ENCODE measurements around the gene PGBD5.

The PGBD5 gene

GRCh38 chr1:230376296-230376695 lies 49.8 kb downstream of the PGBD5 start:
- no peak for DNase-seq (ENCODE audit: low read depth in 2 of 2)

GRCh38 chr1:230375780-230376179 lies 50.4 kb downstream of the PGBD5 start:
- DNase-seq (ENCODE audit: low read depth in 2 of 2), result no peak

GRCh38 chr1:230375147-230375546 lies 51.0 kb downstream of the PGBD5 start:
- DNase-seq (ENCODE audit: low read depth in 2 of 2), result no peak

DNA sequence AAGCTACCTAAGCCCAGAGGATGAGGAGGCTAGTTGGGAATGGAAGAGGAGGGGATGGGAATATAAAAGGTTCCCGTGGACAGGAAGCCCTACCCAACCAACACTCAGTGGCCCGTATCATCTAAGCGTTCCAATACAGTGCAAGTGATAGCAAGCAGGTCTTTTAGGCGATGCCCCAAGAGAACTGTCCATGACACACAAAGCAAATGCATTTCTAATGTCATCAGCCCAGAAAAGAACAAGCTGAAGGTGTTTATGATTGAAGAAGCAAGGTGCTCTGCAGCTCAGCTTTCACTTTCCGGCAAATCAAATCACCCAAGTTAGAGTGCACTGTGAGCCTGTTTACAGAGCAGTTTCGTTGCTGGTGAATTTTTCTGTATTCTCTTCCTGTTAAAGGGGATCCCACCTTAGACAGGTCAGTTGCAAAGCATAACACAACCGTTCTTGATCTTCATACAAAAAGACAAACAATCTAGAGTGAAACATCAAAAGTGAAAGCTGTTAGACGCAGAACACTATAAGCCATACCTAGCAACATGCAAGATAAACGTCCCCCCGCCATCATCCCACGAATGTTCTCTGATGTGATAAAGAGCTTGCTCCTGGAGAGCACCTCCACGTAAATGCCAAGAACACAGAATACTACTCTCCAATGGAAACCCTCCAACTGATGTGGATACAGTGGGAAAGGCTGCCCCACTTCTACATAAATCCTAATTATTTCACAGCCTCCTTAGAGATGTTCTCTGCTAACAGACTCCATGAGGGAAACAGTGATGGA lies 54.0 kb downstream of the PGBD5 start:
- no peak for DNase-seq (ENCODE audit: low read depth in 2 of 2)

- no peak for DNase-seq (ENCODE audit: low read depth in 2 of 2)
These were observed 56.0 kb downstream of the PGBD5 start for GRCh38 chr1:230370109-230370508.

DNA sequence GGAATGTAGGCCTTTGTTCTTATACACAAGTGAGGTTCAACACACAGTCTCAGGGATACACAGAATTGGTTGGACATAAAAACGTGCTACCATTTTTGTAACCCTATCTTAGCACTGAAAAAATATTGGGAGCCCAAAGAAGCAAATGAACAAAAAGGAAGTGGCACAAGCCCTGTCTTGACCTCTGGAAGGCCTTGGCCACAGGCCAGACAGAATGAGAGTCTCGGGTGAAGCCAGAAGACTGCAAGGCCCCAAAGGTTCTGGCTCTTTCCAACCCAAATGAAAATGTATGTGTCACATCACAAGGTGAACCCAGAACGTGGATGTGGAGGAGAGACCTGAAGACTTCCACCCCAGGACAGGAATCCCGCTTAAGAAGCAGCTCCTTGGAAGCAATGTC lies 57.3 kb downstream of the PGBD5 start:
- DNase-seq (ENCODE audit: low read depth in 2 of 2), result no peak

DNA sequence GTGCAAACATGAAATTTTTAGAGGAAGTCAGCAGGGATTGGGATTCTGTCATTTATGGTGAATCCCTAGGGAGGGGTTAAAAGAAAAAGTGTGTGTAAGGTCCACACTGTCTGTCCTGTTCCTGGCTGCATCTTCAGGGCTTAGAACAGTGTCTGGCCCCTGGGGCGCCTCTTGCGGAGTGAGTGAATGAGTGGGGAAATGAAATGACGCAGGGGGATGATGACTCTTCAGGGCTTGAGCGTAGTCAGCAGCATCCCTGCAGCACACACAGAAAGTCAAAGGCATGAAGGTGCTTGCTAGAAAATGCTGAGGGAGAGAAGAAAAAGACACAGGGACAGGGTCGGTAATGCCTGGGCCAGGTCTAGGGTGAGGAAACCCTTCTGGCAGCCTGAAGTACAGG lies 57.8 kb downstream of the PGBD5 start:
- DNase-seq (ENCODE audit: low read depth in 2 of 2), result no peak

- no peak for DNase-seq (ENCODE audit: low read depth in 2 of 2)
These were observed 59.6 kb downstream of the PGBD5 start for GRCh38 chr1:230366504-230366915.

DNA sequence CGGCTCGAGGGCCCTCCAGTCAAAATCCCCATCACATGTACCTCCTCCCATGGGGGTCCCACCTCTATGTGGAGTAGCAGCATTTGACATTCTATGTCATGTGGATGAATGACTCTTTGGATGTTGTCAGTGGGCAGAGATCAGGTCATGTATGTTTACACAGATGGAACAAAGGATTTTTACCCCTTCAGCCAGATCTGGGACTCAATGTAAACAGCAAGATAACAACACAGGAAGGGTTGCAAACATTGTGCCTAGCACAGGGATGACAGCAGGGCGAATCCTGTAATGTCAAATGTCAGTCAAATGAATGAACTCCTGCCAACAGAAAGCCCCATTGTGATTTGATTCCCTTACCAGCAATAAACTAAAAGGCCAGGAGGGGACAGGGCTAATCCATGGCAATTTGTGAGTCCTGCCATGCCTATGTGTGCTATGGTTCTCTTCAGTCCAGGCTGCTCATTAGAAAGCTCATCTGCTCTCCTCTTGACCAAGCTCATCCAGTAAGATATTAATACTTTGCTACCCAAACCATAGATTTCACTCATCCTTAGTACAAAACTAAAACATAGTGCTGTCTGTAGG lies 60.3 kb downstream of the PGBD5 start:
- no peak for DNase-seq (ENCODE audit: low read depth in 2 of 2)

GRCh38 chr1:230362949-230363348 lies 63.2 kb downstream of the PGBD5 start:
- DNase-seq (ENCODE audit: low read depth in 2 of 2), result no peak

GRCh38 chr1:230361941-230362340 lies 64.2 kb downstream of the PGBD5 start:
- DNase-seq (ENCODE audit: low read depth in 2 of 2), result no peak

GRCh38 chr1:230359992-230360668 lies 66.0 kb downstream of the PGBD5 start:
- no peak for DNase-seq (ENCODE audit: low read depth in 2 of 2)

GRCh38 chr1:230356869-230357794 lies 69.0 kb downstream of the PGBD5 start:
- DNase-seq (ENCODE audit: low read depth in 2 of 2), result no peak

DNA sequence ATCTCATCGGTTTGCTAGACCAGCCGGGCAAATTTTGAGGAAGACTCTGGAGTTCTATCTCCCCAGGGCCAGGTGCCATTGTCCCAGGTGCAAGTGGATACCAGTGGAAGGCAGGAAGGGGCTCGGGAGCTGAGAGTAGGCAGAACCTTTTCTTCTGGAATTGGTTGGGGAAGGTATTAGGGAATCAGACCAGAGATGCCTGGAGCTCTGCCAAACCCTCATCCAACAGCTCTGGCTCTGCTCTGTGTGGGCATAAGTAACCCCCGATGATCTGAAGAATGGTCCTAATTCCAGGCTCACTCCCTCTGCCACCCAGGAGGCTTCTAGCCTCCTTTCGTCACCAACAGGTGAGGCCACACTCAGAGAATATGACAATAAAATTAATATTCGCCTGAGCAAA lies 69.9 kb downstream of the PGBD5 start:
- no peak for DNase-seq (ENCODE audit: low read depth in 2 of 2)

DNA sequence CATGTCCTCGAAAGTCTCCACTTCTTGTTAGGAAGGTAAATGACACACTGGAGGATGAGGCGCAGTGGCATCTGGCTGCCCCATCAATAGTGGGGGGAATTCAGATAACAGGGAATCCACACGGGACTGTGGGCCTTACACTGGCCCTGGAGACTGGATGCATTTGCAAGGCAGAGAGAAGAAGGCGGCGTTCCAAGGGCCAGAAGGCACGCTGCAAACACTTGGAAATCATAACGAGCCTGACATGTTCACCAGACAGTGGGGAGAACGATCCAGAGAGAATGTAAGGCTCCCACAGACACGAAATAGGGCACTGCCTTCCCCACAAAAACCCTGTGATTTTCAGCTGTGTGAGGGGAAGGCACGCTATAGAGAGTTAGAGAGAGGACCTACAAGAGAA lies 70.5 kb downstream of the PGBD5 start:
- DNase-seq (ENCODE audit: low read depth in 2 of 2), result no peak

- DNase-seq (ENCODE audit: low read depth in 2 of 2), result no peak
These were observed 71.0 kb downstream of the PGBD5 start for GRCh38 chr1:230355128-230355527.

DNA sequence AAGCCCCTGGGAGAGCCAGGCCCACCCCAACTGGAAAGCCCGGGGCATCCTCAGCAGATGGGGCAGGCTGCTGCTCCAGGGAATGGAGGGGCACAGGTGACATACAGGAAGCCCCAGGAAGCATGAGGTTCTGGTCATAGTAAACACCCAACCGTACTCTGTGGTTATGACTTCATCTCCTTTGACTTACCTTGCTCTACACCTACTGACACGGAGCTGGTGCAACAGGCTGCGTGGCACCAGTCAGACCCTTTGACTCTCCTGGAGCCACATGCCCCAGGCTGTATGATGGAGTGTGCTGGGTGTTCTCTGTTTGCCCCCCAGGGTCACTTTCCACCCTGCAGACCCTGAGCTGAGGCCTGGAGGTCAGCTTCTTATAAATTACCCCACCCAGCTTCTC lies 72.1 kb downstream of the PGBD5 start:
- no peak for DNase-seq (ENCODE audit: low read depth in 2 of 2)

DNA sequence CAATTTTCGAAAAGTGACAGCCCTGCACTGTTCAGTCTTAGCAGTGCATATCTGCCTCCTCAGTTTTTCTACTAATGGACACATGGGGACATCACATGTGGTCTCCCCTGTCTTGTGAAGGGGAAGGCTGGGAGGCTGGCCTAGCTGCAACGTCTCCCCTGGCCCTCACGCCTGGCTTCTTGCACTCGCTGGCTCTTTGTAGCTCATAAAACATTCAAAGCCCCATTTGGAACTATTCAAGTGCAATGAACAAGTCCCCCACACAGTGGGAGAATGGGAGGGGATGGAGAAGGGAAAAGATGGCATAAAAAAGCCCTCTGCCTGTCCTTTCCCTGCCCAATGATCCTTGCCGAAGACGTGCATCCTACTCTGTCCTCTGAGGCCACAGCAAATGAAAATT lies 73.6 kb downstream of the PGBD5 start:
- DNase-seq (ENCODE audit: low read depth in 2 of 2), result no peak

GRCh38 chr1:230351983-230352382 lies 74.1 kb downstream of the PGBD5 start:
- DNase-seq (ENCODE audit: low read depth in 2 of 2), result no peak

GRCh38 chr1:230351514-230351913 lies 74.6 kb downstream of the PGBD5 start:
- DNase-seq (ENCODE audit: low read depth in 2 of 2), result no peak

DNA sequence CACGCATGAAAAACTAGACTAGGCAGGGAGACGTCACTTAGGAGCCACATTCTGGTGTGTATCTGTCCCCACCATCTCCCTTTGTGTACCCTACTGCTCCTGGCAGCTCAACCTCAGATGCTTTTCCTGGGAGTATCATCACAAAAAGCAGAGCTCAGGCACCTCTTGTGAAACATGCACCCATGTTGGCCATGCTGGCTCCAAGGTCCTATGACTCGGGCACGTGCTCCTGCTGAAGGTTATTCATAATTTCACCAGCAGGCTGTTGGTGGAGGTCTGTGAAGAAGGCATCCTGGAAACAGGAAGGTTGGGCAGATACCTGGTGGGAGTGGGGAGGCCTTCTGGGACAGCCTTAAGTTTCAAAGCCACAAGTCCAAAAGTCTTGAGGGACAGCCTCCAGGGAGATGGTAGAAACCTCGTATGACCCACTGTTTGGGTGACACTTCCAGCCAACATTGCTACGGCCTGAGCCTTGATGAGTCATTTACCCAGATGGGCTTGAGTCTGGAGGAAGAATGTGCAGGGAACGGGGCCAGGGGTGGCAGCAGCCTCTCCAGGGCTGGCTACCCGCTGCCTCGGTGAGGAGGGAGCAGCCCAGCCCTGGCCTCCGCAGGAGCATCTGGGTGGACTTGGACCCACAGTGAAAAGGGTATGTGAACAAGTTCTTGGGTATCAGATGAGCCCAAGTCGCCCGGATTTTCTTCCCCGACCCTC lies 75.8 kb downstream of the PGBD5 start:
- DNase-seq (ENCODE audit: low read depth in 2 of 2), result no peak
